ENCODE measurements around the gene ATP6V0E1. TPM values are rescaled to one million over a fixed set of nuclear protein-coding genes. Genes with fewer than 3 reads are reported as not detected.
A peak's percentile ranks its signal among the peaks of the same experiment; 100 is the strongest.

ATP6V0E1 gene
- total RNA-seq, 1 experiment from 2014 or later = 84.6 TPM

DNA sequence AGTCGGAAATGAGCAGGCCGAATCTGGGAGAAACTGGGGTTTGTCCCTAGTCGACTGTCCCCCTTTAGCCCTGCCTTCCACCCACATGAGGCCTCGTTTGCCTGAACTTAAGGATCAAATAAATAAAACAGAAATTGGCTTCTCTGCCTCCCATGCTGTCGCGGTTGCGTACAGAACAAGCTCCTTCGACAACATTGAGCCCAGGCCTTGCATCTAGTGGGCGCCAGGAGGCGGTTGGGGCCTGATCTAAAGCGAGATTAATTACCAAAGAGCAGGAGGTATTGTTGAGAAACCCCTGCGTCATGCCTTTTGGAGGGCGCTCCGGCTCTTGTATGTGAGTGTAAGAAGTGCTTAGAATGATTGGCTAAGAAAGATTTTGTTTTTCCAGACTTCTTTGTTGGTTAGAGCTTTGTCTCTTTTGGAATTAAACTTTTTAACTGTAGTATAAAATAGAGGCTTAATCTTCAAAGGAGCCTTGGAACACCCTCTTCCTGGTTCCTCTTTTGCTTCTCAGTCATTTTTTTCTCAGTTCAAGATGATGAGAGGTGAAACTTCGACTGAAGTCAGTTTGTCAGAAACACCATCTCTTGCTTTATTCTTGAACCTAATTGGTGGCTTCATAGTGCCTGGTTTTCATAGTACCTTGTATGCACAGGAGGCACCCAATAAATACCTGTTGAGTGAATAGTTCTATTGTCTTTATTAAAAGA lies 828 bp downstream of the ATP6V0E1 start:
- H2AFZ ChIP-seq (ENCODE audit: low read depth, low read length, poor library complexity, severe bottlenecking) = no peak overlapping the region
- DNase-seq (ENCODE audit: low read depth, low spot score) (peak; percentile 45), ATAC-seq (peak; percentile 67)
- H3K36me3 ChIP-seq (ENCODE audit: control insufficient read depth in 1 of 2, insufficient read depth in 2 of 2, low read length in 2 of 2) = peaks cover 0 to 12% of the 10 kb centered on the region in 2 experiments; a peak in 3 of 4 replicates
- H3K9ac ChIP-seq (ENCODE audit: low read length) = peak overlapping the region; percentile 88
- no peaks in the 10 kb centered on the region for H3K27me3 ChIP-seq (ENCODE audit: insufficient read depth, low read length)
- no peaks in the 10 kb centered on the region for H3K9me2 ChIP-seq (ENCODE audit: insufficient read depth)
- CTCF ChIA-PET = interaction anchor here (0.9 to 1.5 kb wide), 10 partner anchors 11 to 347 kb away, joined by 3 to 8 read pairs (median 4); partner anchors contain the start of gene RPL26L1
- POLR2A ChIA-PET = interaction anchor here (0.6 to 1.8 kb wide), 6 partner anchors 32 to 347 kb away, joined by 3 to 6 read pairs (median 4); partner anchors contain the start of gene STC2
- no peaks in the 10 kb centered on the region for H4K20me1 ChIP-seq (ENCODE audit: insufficient read depth)
- intact Hi-C loops (cut with micrococcal nuclease) = loop anchor here (2.0 to 5.0 kb wide), 2 partner anchors 218 to 346 kb away; no protein-coding TSS in a partner anchor
- RAD21 ChIA-PET (ENCODE audit: low non-redundant PET in 1 of 2, low total read pairs in 2 of 2, uncharacterized antibody in 2 of 2, unreplicated experiment in 2 of 2) = interaction anchor here (0.6 to 1.4 kb wide), 3 partner anchors 160 to 298 kb away, joined by 4 to 6 read pairs (median 4); no protein-coding TSS in a partner anchor
- no TSS peak for BruUV-seq (replicated peaks)
- no peaks in the 10 kb centered on the region for H3K9me3 ChIP-seq (ENCODE audit: control insufficient read depth in 1 of 2, insufficient read depth in 1 of 2, low read depth in 1 of 2, low read length in 2 of 2)
- TF ChIP-seq CEBPB (IDR thresholded peaks at IDR 0.05; ENCODE audit: low read depth) (peak; percentile 28; the same call in 1 of the 2 replicates), CBX3 (IDR thresholded peaks at IDR 0.05; ENCODE audit: low read depth) (no peak), ZNF274 (IDR thresholded peaks at IDR 0.05; ENCODE audit: low read depth, low read length) (no peak), RAD21 (IDR thresholded peaks at IDR 0.05; ENCODE audit: low read depth) (peak; percentile 70), SRF (IDR thresholded peaks at IDR 0.05; ENCODE audit: low read depth) (no peak), EGR1 (IDR thresholded peaks at IDR 0.05; ENCODE audit: low read depth) (no peak), TCF7L2 (IDR thresholded peaks at IDR 0.05; ENCODE audit: borderline replicate concordance, extremely low read depth, insufficient read depth, insufficient read length) (no peak), SIN3A (IDR thresholded peaks at IDR 0.05; ENCODE audit: low read depth) (peak; percentile 60; the same call in 1 of the 2 replicates), MAX (IDR thresholded peaks at IDR 0.05) (0 out of 2 replicates have a peak, but pooled peaks have one; percentile 30)
- TF ChIP-seq, protein P1, sequence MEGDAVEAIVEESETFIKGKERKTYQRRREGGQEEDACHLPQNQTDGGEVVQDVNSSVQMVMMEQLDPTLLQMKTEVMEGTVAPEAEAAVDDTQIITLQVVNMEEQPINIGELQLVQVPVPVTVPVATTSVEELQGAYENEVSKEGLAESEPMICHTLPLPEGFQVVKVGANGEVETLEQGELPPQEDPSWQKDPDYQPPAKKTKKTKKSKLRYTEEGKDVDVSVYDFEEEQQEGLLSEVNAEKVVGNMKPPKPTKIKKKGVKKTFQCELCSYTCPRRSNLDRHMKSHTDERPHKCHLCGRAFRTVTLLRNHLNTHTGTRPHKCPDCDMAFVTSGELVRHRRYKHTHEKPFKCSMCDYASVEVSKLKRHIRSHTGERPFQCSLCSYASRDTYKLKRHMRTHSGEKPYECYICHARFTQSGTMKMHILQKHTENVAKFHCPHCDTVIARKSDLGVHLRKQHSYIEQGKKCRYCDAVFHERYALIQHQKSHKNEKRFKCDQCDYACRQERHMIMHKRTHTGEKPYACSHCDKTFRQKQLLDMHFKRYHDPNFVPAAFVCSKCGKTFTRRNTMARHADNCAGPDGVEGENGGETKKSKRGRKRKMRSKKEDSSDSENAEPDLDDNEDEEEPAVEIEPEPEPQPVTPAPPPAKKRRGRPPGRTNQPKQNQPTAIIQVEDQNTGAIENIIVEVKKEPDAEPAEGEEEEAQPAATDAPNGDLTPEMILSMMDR (IDR thresholded peaks at IDR 0.05 in 2 of 3, conservative IDR thresholded peaks at IDR 0.05 in 1 of 3; ENCODE audit: borderline replicate concordance in 1 of 3, insufficient read depth in 1 of 3, low read depth in 2 of 3, low read length in 2 of 3) = peak; percentile 45 to 54 (median 51); a peak in 5 of 6 replicates
- TF ChIP-seq, protein P2, sequence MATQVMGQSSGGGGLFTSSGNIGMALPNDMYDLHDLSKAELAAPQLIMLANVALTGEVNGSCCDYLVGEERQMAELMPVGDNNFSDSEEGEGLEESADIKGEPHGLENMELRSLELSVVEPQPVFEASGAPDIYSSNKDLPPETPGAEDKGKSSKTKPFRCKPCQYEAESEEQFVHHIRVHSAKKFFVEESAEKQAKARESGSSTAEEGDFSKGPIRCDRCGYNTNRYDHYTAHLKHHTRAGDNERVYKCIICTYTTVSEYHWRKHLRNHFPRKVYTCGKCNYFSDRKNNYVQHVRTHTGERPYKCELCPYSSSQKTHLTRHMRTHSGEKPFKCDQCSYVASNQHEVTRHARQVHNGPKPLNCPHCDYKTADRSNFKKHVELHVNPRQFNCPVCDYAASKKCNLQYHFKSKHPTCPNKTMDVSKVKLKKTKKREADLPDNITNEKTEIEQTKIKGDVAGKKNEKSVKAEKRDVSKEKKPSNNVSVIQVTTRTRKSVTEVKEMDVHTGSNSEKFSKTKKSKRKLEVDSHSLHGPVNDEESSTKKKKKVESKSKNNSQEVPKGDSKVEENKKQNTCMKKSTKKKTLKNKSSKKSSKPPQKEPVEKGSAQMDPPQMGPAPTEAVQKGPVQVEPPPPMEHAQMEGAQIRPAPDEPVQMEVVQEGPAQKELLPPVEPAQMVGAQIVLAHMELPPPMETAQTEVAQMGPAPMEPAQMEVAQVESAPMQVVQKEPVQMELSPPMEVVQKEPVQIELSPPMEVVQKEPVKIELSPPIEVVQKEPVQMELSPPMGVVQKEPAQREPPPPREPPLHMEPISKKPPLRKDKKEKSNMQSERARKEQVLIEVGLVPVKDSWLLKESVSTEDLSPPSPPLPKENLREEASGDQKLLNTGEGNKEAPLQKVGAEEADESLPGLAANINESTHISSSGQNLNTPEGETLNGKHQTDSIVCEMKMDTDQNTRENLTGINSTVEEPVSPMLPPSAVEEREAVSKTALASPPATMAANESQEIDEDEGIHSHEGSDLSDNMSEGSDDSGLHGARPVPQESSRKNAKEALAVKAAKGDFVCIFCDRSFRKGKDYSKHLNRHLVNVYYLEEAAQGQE (IDR thresholded peaks at IDR 0.05; ENCODE audit: low read depth) = no peak
- H3K4me1 ChIP-seq (ENCODE audit: control insufficient read depth in 1 of 2, insufficient read depth in 2 of 2, low read length in 2 of 2) = peaks cover 5 to 14% of the 10 kb centered on the region in 2 experiments; a peak in 2 of 4 replicates
- peak overlapping the region; percentile 93 to 94 for H3K4me3 ChIP-seq (replicated peaks in 1 of 2; ENCODE audit: low read depth in 1 of 2, low read length in 2 of 2)
- peak overlapping the region; percentile 73 for H3K27ac ChIP-seq (ENCODE audit: low read depth, low read length)
- peak overlapping the region; percentile 93 for H3K4me2 ChIP-seq (ENCODE audit: low read length)
- peaks cover 45% of the 10 kb centered on the region for H3K79me2 ChIP-seq (ENCODE audit: insufficient read depth, low read length)

Measured in HCT116 (cell line).